IMR-90 (cell line): ENCODE results near the gene DARS1. TPM values are rescaled to one million over a fixed set of nuclear protein-coding genes. Genes with fewer than 3 reads are reported as not detected.

Source experiments
- ATAC-seq: fragments of 200-7000 bp; cut with Tn5 transposase; 2 replicates; pipeline ENCODE4 v1.9.1; 2020; ENCODE audit warnings: low read depth, mild to moderate bottlenecking, moderate library complexity
- BruUV-seq: library from RNA; stranded (reverse); fragments of 400-500 nt; replicated peaks from 2 replicates; lab custom pipeline; 2021; lab: Mats Ljungman, UMichigan
- CTCF ChIA-PET: fragments of 300-600 bp; formaldehyde crosslinking; extraction: SDS; loops from one replicate; lab custom pipeline; 2021; ENCODE audit warnings: antibody characterized with exemption; lab: Yijun Ruan, JAX
- POLR2A ChIA-PET: fragments of 300-600 bp; sonication (Branson Sonifier 250); formaldehyde crosslinking; loops from one replicate; lab custom pipeline; 2022; ENCODE audit warnings: antibody characterized with exemption; ENCODE audit not compliant: unreplicated experiment; lab: Charles Lee
- DNase-seq: peaks from one replicate; pipeline ENCODE4 v3.0.0; 2013
- H2AFZ ChIP-seq: replicated peaks from 2 replicates; pipeline ENCODE3; 2013; ENCODE audit warnings: low read length, mild to moderate bottlenecking; ENCODE audit not compliant: poor library complexity
- H2AK5ac ChIP-seq: 2 replicates; pipeline ENCODE4 v1.6.1; 2013; ENCODE audit warnings: low read depth, low read length, inconsistent platforms
- H2AK9ac ChIP-seq: replicated peaks from 2 replicates; pipeline ENCODE3; 2013; ENCODE audit warnings: mild to moderate bottlenecking, low read depth, low read length, moderate library complexity; ENCODE audit not compliant: poor library complexity
- H2BK120ac ChIP-seq: 2 replicates; pipeline ENCODE4 v1.6.1; 2013; ENCODE audit warnings: low read depth, low read length, inconsistent platforms
- H2BK15ac ChIP-seq: 3 replicates; pipeline ENCODE4 v1.6.1; 2013; ENCODE audit warnings: low read depth, low read length, inconsistent platforms
- H2BK20ac ChIP-seq: 2 replicates; pipeline ENCODE4 v1.6.1; 2013; ENCODE audit warnings: low read depth, mild to moderate bottlenecking, inconsistent platforms, low read length, moderate library complexity
- H2BK5ac ChIP-seq: 2 replicates; pipeline ENCODE4 v1.6.1; 2013; ENCODE audit warnings: mild to moderate bottlenecking, low read depth, low read length, inconsistent platforms; ENCODE audit not compliant: poor library complexity, severe bottlenecking
- H3K14ac ChIP-seq: replicated peaks from 2 replicates; pipeline ENCODE4 v1.6.1; 2013; ENCODE audit warnings: low read depth, low read length, inconsistent platforms
- H3K18ac ChIP-seq: 2 replicates; pipeline ENCODE4 v1.6.1; 2013; ENCODE audit warnings: low read depth, low read length, control low read depth
- H3K23ac ChIP-seq: 2 replicates; pipeline ENCODE4 v1.6.1; 2013; ENCODE audit warnings: low read depth, low read length, inconsistent platforms
- H3K27ac ChIP-seq: 2 replicates; pipeline ENCODE4 v1.5.1; 2013; ENCODE audit warnings: mild to moderate bottlenecking, control low read depth, low read length; ENCODE audit not compliant: insufficient read depth
- H3K27me3 ChIP-seq: 2 replicates; pipeline ENCODE4 v1.6.1; 2013; ENCODE audit warnings: low read length; ENCODE audit not compliant: control insufficient read depth, insufficient read depth
- H3K36me3 ChIP-seq: 2 replicates; pipeline ENCODE4 v1.6.1; 2013; ENCODE audit warnings: low read length, mixed read lengths; ENCODE audit not compliant: control insufficient read depth, insufficient read depth
- H3K4ac ChIP-seq: 2 replicates; pipeline ENCODE4 v1.6.1; 2013; ENCODE audit warnings: low read depth, low read length, inconsistent platforms
- H3K4me1 ChIP-seq: 2 replicates; pipeline ENCODE4 v1.6.1; 2013; ENCODE audit warnings: low read length, mixed read lengths; ENCODE audit not compliant: control insufficient read depth, insufficient read depth
- H3K4me2 ChIP-seq: 2 replicates; pipeline ENCODE4 v1.6.1; 2013; ENCODE audit warnings: low read depth, mild to moderate bottlenecking, control low read depth, low read length, moderate library complexity
- H3K4me3 ChIP-seq: 2 replicates; pipeline ENCODE4 v1.5.1; 2013; ENCODE audit warnings: low read depth, mild to moderate bottlenecking, control low read depth, low read length, moderate library complexity; ENCODE audit not compliant: insufficient read depth
- H3K56ac ChIP-seq: 2 replicates; pipeline ENCODE4 v1.6.1; 2013; ENCODE audit warnings: low read length, inconsistent platforms; ENCODE audit not compliant: insufficient read depth; ENCODE audit errors: extremely low read depth
- H3K79me1 ChIP-seq, 2 experiments: 2 replicates each; pipeline ENCODE4 v1.6.1; 2013; ENCODE audit warnings: low read length in 2 of 2, inconsistent platforms in 1 of 2, low read depth in 1 of 2
- H3K9ac ChIP-seq: 2 replicates; pipeline ENCODE4 v1.6.1; 2013; ENCODE audit warnings: low read depth, low read length, control low read depth
- H3K9me1 ChIP-seq: 2 replicates; pipeline ENCODE4 v1.6.1; 2013; ENCODE audit warnings: low read length, inconsistent platforms; ENCODE audit not compliant: insufficient read depth
- H3K9me3 ChIP-seq: 2 replicates; pipeline ENCODE4 v1.6.1; 2013; ENCODE audit warnings: low read length; ENCODE audit not compliant: control insufficient read depth, insufficient read depth
- H4K20me1 ChIP-seq: 2 replicates; pipeline ENCODE4 v1.6.1; 2013; ENCODE audit warnings: low read length, inconsistent platforms; ENCODE audit not compliant: insufficient read depth
- H4K5ac ChIP-seq: 2 replicates; pipeline ENCODE4 v1.6.1; 2013; ENCODE audit warnings: mild to moderate bottlenecking, low read depth, low read length, control low read depth
- H4K8ac ChIP-seq, 2 experiments: 2 replicates each; pipeline ENCODE4 v1.6.1; 2013; ENCODE audit warnings: low read depth in 2 of 2, low read length in 2 of 2, control low read depth in 1 of 2, inconsistent platforms in 1 of 2
- H4K91ac ChIP-seq: 2 replicates; pipeline ENCODE4 v1.6.1; 2013; ENCODE audit warnings: low read depth, low read length, inconsistent platforms; ENCODE audit not compliant: insufficient read depth
- BHLHE40 ChIP-seq: fragments of 150-350 bp; IDR thresholded peaks from 2 replicates; pipeline ENCODE4 v1.6.1; 2016; ENCODE audit warnings: mild to moderate bottlenecking, low read depth, low read length
- CHD1 ChIP-seq: IDR thresholded peaks from 2 replicates; pipeline ENCODE4 v1.6.1; 2012; ENCODE audit warnings: low read depth, low read length, improper control_type of control experiment
- FOS ChIP-seq: fragments of 150-350 bp; IDR thresholded peaks from 2 replicates; pipeline ENCODE4 v1.6.1; 2016; ENCODE audit warnings: low read depth, low read length
- MAFK ChIP-seq: IDR thresholded peaks from 2 replicates; pipeline ENCODE4 v1.6.1; 2012; ENCODE audit warnings: low read depth, low read length, improper control_type of control experiment
- MAZ ChIP-seq: IDR thresholded peaks from 2 replicates; pipeline ENCODE4 v1.6.1; 2012; ENCODE audit warnings: low read depth, mild to moderate bottlenecking, low read length, improper control_type of control experiment, moderate library complexity, borderline replicate concordance
- RFX5 ChIP-seq: IDR thresholded peaks from 2 replicates; pipeline ENCODE4 v1.8.0; 2012; ENCODE audit warnings: low read depth, mild to moderate bottlenecking, low read length, moderate library complexity
- WGBS, 2 experiments: methylation state at CpG; one replicate each; pipeline versions ENCODE4 v1.1.5 to v1.1.7; 2013; ENCODE audit warnings: missing lambda C conversion rate in 2 of 2; ENCODE audit not compliant: insufficient read length in 1 of 2; ENCODE audit errors: extremely low coverage in 2 of 2; 5-methylcytosine and 5-hydroxymethylcytosine counted together
- dilution Hi-C: fragments of 300-500 bp; cut with HindIII; formaldehyde crosslinking; loops from one replicate; pipeline ENCODE4 v1.14.3; 2018; ENCODE audit warnings: low sequenced_read_pairs; ENCODE audit not compliant: unreplicated experiment
- in situ Hi-C: fragments of 300-500 bp; cut with MboI; formaldehyde crosslinking; loops from 3 replicates; pipeline ENCODE4 v1.14.3; 2019; ENCODE audit warnings: low sequenced_read_pairs, inconsistent platforms, mixed read lengths
- intact Hi-C: fragments of 100-400 bp; cut with micrococcal nuclease; formaldehyde crosslinking; loops from 2 replicates; pipeline ENCODE4 v1.10.0; 2022
- polyA plus RNA-seq, 3 experiments: library from polyadenylated mRNA; depleted of rRNA; stranded (reverse); fragments of >200 nt; gene quantifications; 2 replicates each; pipeline ENCODE4 v1.2.3, GENCODE V29; 2012; ENCODE audit warnings: low replicate concordance in 1 of 3
- total RNA-seq: library from RNA; depleted of rRNA; stranded (reverse); fragments of >200 nt; gene quantifications from 2 replicates; pipeline ENCODE4 v1.2.3, GENCODE V29; 2012

DARS1 gene
- total and polyA plus RNA-seq, 2 of the 4 experiments (the other 2 are of a cell fraction), result 56.5 to 66.5 TPM

DNA sequence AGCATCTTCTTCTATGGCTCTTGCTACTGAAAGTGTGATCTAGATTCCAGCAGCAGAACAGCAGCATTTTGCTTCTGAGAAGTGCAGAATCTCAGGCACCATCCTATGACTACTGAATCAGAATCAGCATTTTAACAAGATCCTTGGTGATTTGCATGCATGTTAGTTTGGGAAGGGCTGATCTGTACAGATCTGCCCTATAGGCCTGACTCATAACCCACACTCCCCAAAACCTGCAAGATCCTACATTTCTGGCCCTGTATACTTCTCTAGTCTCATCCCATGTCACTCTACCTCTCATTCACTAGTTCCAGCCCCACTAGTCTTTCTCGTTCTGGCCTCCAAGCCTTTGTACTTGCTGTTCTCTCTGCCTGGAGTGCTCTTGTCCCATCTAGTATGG lies 15.7 kb upstream of the DARS1 start:
- H4K20me1 ChIP-seq, result no peaks in the 10 kb centered on the region
- H2AK5ac ChIP-seq, result no peak overlapping the region
- no peak overlapping the region for H2AFZ ChIP-seq
- ATAC-seq, result no peak
- no peak overlapping the region for H2AK9ac ChIP-seq
- no peaks in the 10 kb centered on the region for H3K9me1 ChIP-seq
- no peak overlapping the region for H3K56ac ChIP-seq
- no peak overlapping the region for H3K4me3 ChIP-seq
- no peak overlapping the region for H3K4me2 ChIP-seq
- no peaks in the 10 kb centered on the region for H3K9me3 ChIP-seq
- BruUV-seq, result no TSS peak
- H3K4me1 ChIP-seq, result peaks cover 2% of the 10 kb centered on the region; the same call in 1 of the 2 replicates
- H3K4ac ChIP-seq, result no peak overlapping the region
- H3K23ac ChIP-seq, result no peak overlapping the region
- CTCF ChIA-PET, result no interaction called here
- H3K9ac ChIP-seq, result no peak overlapping the region
- intact Hi-C loops, result no loop called here
- no peak overlapping the region for H4K5ac ChIP-seq
- no peak overlapping the region for H2BK15ac ChIP-seq
- dilution Hi-C loops, result no loop called here
- H3K14ac ChIP-seq, result no peak overlapping the region
- no peak overlapping the region for H2BK120ac ChIP-seq
- no peak overlapping the region for H3K18ac ChIP-seq
- no peak overlapping the region for H3K27ac ChIP-seq
- POLR2A ChIA-PET, result no interaction called here
- no peaks in the 10 kb centered on the region for H3K36me3 ChIP-seq
- TF ChIP-seq FOS (no peak), MAFK (no peak), MAZ (no peak), BHLHE40 (no peak), RFX5 (no peak), CHD1 (no peak)
- no CpG with 5 or more reads among the region's 1 CpG for WGBS, 2 experiments
- H4K91ac ChIP-seq, result no peak overlapping the region
- H3K27me3 ChIP-seq, result no peaks in the 10 kb centered on the region
- H2BK5ac ChIP-seq, result no peak overlapping the region
- H4K8ac ChIP-seq, result no peak overlapping the region
- no peak overlapping the region for H2BK20ac ChIP-seq
- DNase-seq, result no peak
- no peaks in the 10 kb centered on the region for H3K79me1 ChIP-seq
- in situ Hi-C loops, result no loop called here
